Measurements from ENCODE around the gene GPAT3.
A peak's percentile ranks its signal among the peaks of the same experiment; 100 is the strongest.
"Not testable (repeated sequence)": the region's sequence is repeated elsewhere in the genome, so short reads cannot be mapped to it uniquely, and the experiment has no call there.

The GPAT3 gene

DNA sequence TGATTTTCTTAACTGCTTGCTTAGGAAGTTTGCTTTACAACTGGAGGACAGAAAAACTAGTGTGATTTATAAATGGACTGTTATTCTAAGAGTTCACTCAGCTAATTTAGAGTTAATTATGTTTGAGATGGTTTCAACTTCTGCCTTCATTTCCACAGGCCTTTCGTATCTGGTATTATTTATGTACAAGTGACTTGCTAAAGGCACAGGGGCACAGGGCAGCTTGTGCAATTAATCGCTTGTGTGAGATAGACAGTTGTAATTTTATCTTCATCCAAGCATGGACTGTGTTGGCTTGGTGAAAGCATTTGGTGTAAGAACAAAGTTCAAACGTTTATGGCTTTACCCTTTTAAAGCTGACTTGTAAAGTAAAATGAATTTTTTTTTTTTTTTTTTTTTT is 38.3 kb downstream of the GPAT3 start:
- no peak overlapping the region for H3K27ac ChIP-seq
- no peaks in the 10 kb centered on the region for H3K27me3 ChIP-seq (replicated peaks)
- TF ChIP-seq CTCF (IDR thresholded peaks at IDR 0.05; ENCODE audit: low read depth, low read length, missing control alignments), result no peak
- no peak overlapping the region for H3K4me3 ChIP-seq (ENCODE audit: low read depth, low read length)
- in situ Hi-C loops (cut with HindIII; ENCODE audit: low pct_ligation_motif_present, low sequenced_read_pairs), result no loop called here
- no peaks in the 10 kb centered on the region for H3K36me3 ChIP-seq (replicated peaks)
- no peak for DNase-seq

DNA sequence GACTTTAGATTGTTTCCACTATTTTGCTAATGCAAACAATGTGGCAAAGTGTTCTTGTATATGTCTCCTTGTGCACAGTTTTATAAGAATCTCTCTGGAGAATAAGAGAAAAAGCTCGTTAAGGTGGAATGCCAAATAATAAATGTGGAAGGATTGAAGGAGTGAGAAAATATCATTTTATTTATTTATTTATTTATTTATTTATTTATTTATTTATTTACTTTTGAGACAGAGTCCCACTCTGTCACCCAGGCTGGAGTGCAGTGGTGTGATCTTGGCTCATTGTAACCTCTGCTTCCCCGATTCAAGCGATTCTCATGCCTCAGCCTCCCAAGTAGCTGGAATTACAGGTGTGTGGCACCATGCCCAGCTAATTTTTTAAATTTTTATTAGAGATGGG is 40.3 kb downstream of the GPAT3 start:
- in situ Hi-C loops (cut with HindIII; ENCODE audit: low pct_ligation_motif_present, low sequenced_read_pairs); H3K36me3 ChIP-seq (replicated peaks); H3K4me3 ChIP-seq (ENCODE audit: low read depth, low read length); H3K27ac ChIP-seq; H3K27me3 ChIP-seq (replicated peaks); DNase-seq: not testable (repeated sequence)

DNA sequence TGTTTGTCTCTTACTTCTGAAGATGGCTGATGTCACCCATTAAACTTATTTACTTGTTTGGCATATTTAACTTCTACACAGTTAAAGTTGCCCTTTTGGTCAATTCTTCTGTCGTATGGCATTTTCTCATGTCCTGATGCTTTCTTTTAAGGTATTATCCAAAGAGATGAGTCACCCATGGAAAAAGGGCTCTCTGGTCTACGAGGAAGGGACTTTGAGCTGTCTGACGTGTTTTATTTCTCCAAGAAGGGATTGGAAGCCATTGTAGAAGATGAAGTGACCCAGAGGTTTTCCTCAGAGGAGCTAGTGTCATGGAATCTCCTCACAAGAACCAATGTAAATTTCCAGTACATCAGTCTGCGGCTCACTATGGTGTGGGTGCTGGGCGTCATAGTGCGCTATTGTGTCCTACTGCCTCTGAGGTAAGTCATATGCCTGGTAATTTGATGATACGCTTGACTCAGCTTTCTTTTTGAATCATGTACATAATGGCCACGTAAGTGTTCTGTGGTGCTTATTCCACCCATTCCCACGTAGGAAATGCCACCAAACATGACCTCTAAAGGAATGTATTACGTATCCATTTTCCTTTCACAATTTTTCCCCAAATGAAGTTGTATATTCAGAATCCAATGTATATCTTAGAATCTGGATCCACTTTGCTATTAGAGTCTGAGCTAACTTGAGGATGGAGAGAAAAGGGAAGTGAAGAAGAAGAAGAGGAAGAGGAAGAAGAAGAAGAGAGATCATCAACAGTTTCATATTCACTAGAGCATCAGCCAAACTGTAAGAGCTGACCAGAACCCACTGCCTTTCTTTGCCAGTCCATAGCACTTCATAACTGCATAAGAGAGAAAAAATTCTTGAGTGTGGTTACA is 45.7 kb downstream of the GPAT3 start:
- DNase-seq, result no peak
- in situ Hi-C loops (cut with HindIII; ENCODE audit: low pct_ligation_motif_present, low sequenced_read_pairs), result no loop called here
- TF ChIP-seq CTCF (IDR thresholded peaks at IDR 0.05; ENCODE audit: low read depth, low read length, missing control alignments), result no peak
- Histone ChIP-seq H3K27ac (no peak overlapping the region), H3K4me3 (ENCODE audit: low read depth, low read length) (no peak overlapping the region), H3K36me3 (replicated peaks) (no peaks in the 10 kb centered on the region), H3K27me3 (replicated peaks) (no peaks in the 10 kb centered on the region)

GRCh38 chr4:83582289-83582785 is 46.4 kb downstream of the GPAT3 start:
- no peaks in the 10 kb centered on the region for H3K27me3 ChIP-seq (replicated peaks)
- DNase-seq, result no peak
- TF ChIP-seq CTCF (IDR thresholded peaks at IDR 0.05; ENCODE audit: low read depth, low read length, missing control alignments), result peak; percentile 17
- in situ Hi-C loops (cut with HindIII; ENCODE audit: low pct_ligation_motif_present, low sequenced_read_pairs), result no loop called here
- H3K27ac ChIP-seq, result no peak overlapping the region
- no peaks in the 10 kb centered on the region for H3K36me3 ChIP-seq (replicated peaks)
- H3K4me3 ChIP-seq (ENCODE audit: low read depth, low read length), result no peak overlapping the region

DNA sequence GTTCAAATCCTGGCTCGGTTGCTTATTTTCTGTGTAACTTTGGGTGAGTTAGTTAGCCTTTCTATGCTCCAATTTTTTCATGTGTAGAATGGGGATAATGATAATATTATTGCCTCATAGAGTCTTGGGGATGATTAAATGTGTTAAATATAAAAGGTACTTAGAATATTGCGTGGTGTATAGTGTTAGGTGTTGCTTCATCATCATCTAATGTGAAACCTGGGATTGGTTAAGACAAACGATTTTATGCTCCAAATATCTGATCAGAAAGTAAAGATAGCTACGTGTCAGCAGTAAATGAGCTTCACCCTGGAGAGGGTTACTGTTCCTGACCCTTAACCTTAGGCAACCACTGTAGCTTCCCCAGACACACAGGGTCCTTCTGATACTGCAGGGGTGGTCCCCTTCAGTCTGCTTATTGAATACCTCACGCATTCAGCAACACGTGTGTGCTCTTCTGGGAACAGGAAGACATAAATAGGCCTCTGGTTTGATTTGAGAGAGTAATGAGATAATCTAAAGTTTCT is 50.1 kb downstream of the GPAT3 start:
- DNase-seq, result no peak
- Histone ChIP-seq H3K27me3 (replicated peaks) (no peaks in the 10 kb centered on the region), H3K36me3 (replicated peaks) (no peaks in the 10 kb centered on the region), H3K27ac (no peak overlapping the region), H3K4me3 (ENCODE audit: low read depth, low read length) (no peak overlapping the region)
- no peak for TF ChIP-seq CTCF (IDR thresholded peaks at IDR 0.05; ENCODE audit: low read depth, low read length, missing control alignments)
- in situ Hi-C loops (cut with HindIII; ENCODE audit: low pct_ligation_motif_present, low sequenced_read_pairs), result no loop called here

DNA sequence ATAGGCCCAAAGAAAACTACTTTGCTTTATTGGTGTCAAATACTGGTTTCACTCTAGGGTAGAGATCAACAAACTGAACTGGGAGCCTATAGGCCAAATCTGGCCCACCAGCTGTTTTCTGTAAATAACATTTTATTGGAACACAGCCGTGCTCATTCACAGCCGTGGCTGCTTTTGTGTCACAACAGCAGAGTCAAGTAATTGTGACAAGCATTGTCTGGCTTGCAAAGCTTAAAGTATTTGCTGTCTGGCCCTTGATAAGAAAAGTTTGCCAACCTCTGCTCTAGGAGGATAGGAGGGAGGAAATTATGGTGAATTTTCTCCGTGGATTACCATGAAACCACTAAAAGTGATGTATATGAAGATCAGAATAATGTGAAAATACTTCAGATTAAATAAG is 53.4 kb downstream of the GPAT3 start:
- Histone ChIP-seq H3K36me3 (replicated peaks) (no peaks in the 10 kb centered on the region), H3K4me3 (ENCODE audit: low read depth, low read length) (no peak overlapping the region), H3K27me3 (replicated peaks) (no peaks in the 10 kb centered on the region), H3K27ac (no peak overlapping the region)
- no peak for TF ChIP-seq CTCF (IDR thresholded peaks at IDR 0.05; ENCODE audit: low read depth, low read length, missing control alignments)
- in situ Hi-C loops (cut with HindIII; ENCODE audit: low pct_ligation_motif_present, low sequenced_read_pairs), result no loop called here
- no peak for DNase-seq

Measured in brain microvascular endothelial cell (primary cell).